Liver (tissue), 9 donors: ENCODE measurements around the gene MYO1H. TPM values are rescaled to one million over a fixed set of nuclear protein-coding genes. Genes with fewer than 3 reads are reported as not detected.

ENCODE experiments used
- DNase-seq: peaks from one replicate; pipeline ENCODE4 v3.0.0-alpha.2; 2017; ENCODE audit warnings: low spot score
- H3K27ac ChIP-seq, 2 donors: one replicate each; pipeline ENCODE4 v1.7.0; 2013; ENCODE audit warnings: inconsistent platforms in 2 of 2, low read length in 2 of 2, control low read depth in 1 of 2, low read depth in 1 of 2, mild to moderate bottlenecking in 1 of 2
- H3K27me3 ChIP-seq, 4 donors: one replicate each; pipeline versions ENCODE4 v1.6.1 to v1.7.0; 2013; ENCODE audit warnings: low read length in 3 of 4, inconsistent platforms in 1 of 4, mild to moderate bottlenecking in 1 of 4, moderate library complexity in 1 of 4; ENCODE audit not compliant: control insufficient read depth in 4 of 4, insufficient read depth in 4 of 4
- H3K36me3 ChIP-seq, 4 donors: one replicate each; pipeline versions ENCODE4 v1.6.1 to v1.7.0; 2013; ENCODE audit warnings: low read length in 3 of 4, mild to moderate bottlenecking in 3 of 4, low read depth in 1 of 4, moderate library complexity in 1 of 4; ENCODE audit not compliant: control insufficient read depth in 4 of 4, insufficient read depth in 3 of 4
- H3K4me1 ChIP-seq, 4 donors: one replicate each; pipeline versions ENCODE4 v1.6.1 to v1.7.0; 2013; ENCODE audit warnings: low read length in 3 of 4, mild to moderate bottlenecking in 3 of 4, moderate library complexity in 1 of 4; ENCODE audit not compliant: control insufficient read depth in 4 of 4, insufficient read depth in 4 of 4
- H3K4me3 ChIP-seq, 3 donors: one replicate each; pipeline versions ENCODE4 v1.6.1 to v1.7.0; 2013; ENCODE audit warnings: low read length in 3 of 3, control low read depth in 1 of 3, low read depth in 1 of 3, mild to moderate bottlenecking in 1 of 3
- H3K9ac ChIP-seq, 2 donors: one replicate each; pipeline ENCODE4 v1.7.0; 2013; ENCODE audit warnings: low read length in 2 of 2, mild to moderate bottlenecking in 2 of 2, moderate library complexity in 2 of 2, control low read depth in 1 of 2, low read depth in 1 of 2
- H3K9me3 ChIP-seq, 4 donors: one replicate each; pipeline versions ENCODE4 v1.6.1 to v1.7.0; 2013; ENCODE audit warnings: low read length in 3 of 4; ENCODE audit not compliant: control insufficient read depth in 4 of 4
- CTCF ChIP-seq: fragments of 150-350 bp; IDR thresholded peaks from 2 replicates; pipeline ENCODE4 v1.5.1; 2017; ENCODE audit warnings: improper control_type of control experiment, low read depth, low read length; ENCODE audit not compliant: missing input control
- EGR1 ChIP-seq, 2 donors: IDR thresholded peaks; 2 replicates each; pipeline ENCODE4 v1.6.1; 2016 to 2018; ENCODE audit warnings: antibody characterized with exemption in 2 of 2, low read depth in 2 of 2
- FOXA1 ChIP-seq: IDR thresholded peaks from 2 replicates; pipeline ENCODE4 v1.6.1; 2016; ENCODE audit warnings: antibody characterized with exemption
- FOXA2 ChIP-seq: IDR thresholded peaks from 2 replicates; pipeline ENCODE4 v1.6.1; 2016; ENCODE audit warnings: antibody characterized with exemption
- GABPA ChIP-seq, 2 donors: IDR thresholded peaks in 1 of 2; conservative IDR thresholded peaks in 1 of 2; 2 replicates each; pipeline ENCODE4 v1.6.1; 2016; ENCODE audit warnings: antibody characterized with exemption in 2 of 2, mild to moderate bottlenecking in 1 of 2, moderate library complexity in 1 of 2
- HNF4A ChIP-seq, 2 donors: conservative IDR thresholded peaks; 2 replicates each; pipeline ENCODE4 v1.6.1; 2016; ENCODE audit warnings: antibody characterized with exemption in 2 of 2, mild to moderate bottlenecking in 2 of 2
- HNF4G ChIP-seq: IDR thresholded peaks from 2 replicates; pipeline ENCODE4 v1.6.1; 2016; ENCODE audit warnings: antibody characterized with exemption
- JUND ChIP-seq, 2 donors: IDR thresholded peaks; 2 replicates each; pipeline ENCODE4 v1.6.1; 2016; ENCODE audit warnings: antibody characterized with exemption in 2 of 2
- MAX ChIP-seq: IDR thresholded peaks from 2 replicates; pipeline ENCODE4 v1.6.1; 2016; ENCODE audit warnings: antibody characterized with exemption
- NR2F2 ChIP-seq: IDR thresholded peaks from 2 replicates; pipeline ENCODE4 v1.6.1; 2016; ENCODE audit warnings: antibody characterized with exemption
- RAD21 ChIP-seq, 2 donors: IDR thresholded peaks; 2 replicates each; pipeline ENCODE4 v1.6.1; 2016; ENCODE audit warnings: antibody characterized with exemption in 2 of 2, mild to moderate bottlenecking in 2 of 2
- REST ChIP-seq: IDR thresholded peaks from 2 replicates; pipeline ENCODE4 v1.6.1; 2016; ENCODE audit warnings: antibody characterized with exemption, mild to moderate bottlenecking
- RXRA ChIP-seq, 2 donors: IDR thresholded peaks; 2 replicates each; pipeline ENCODE4 v1.6.1; 2017 to 2018; ENCODE audit warnings: antibody characterized with exemption in 2 of 2, mild to moderate bottlenecking in 1 of 2
- SP1 ChIP-seq: IDR thresholded peaks from 2 replicates; pipeline ENCODE4 v1.6.1; 2018; ENCODE audit warnings: antibody characterized with exemption, mild to moderate bottlenecking
- TAF1 ChIP-seq: conservative IDR thresholded peaks from 2 replicates; pipeline ENCODE4 v1.6.1; 2016; ENCODE audit warnings: antibody characterized with exemption, mild to moderate bottlenecking
- YY1 ChIP-seq: IDR thresholded peaks from 2 replicates; pipeline ENCODE4 v1.6.1; 2016; ENCODE audit warnings: antibody characterized with exemption, mild to moderate bottlenecking
- ZBTB33 ChIP-seq: IDR thresholded peaks from 2 replicates; pipeline ENCODE4 v1.6.1; 2016; ENCODE audit warnings: antibody characterized with exemption
- WGBS: extraction: QIAGEN DNeasy Blood & Tissue Kit; methylation state at CpG from one replicate; pipeline ENCODE4 v1.1.7; 2013; 5-methylcytosine and 5-hydroxymethylcytosine counted together
- polyA plus RNA-seq, 2 donors: library from polyadenylated mRNA; stranded (reverse) in 1 of 2; unstranded in 1 of 2; fragments of 200-250 nt in 1 of 2; fragments of >200 nt in 1 of 2; fragmentation: Nextera tagmentation in 1 of 2; extraction: Ambion mirVana in 1 of 2; gene quantifications; one replicate each; pipeline versions ENCODE4 v1.2.1 to v1.2.3, GENCODE V29; 2013 to 2015
- total RNA-seq, 2 donors: library from RNA; depleted of rRNA; stranded (reverse); fragments of >200 nt; gene quantifications; one replicate each; pipeline ENCODE4 v1.2.3, GENCODE V29; 2014
- donor health status: healthy.
- donor health status: healthy.
- donor health status: healthy.
- donor health status: healthy.
- donor health status: healthy.

Gene MYO1H
- total and polyA plus RNA-seq, 4 donors: not detected

- Histone ChIP-seq H3K27ac (no peak overlapping the region), H3K27me3 (no peaks in the 10 kb centered on the region), H3K9me3 (no peaks in the 10 kb centered on the region), H3K9ac (no peak overlapping the region), H3K36me3 (no peaks in the 10 kb centered on the region), H3K4me3 (no peak overlapping the region), H3K4me1 (no peaks in the 10 kb centered on the region)
- 67% methylated on average over 10 of the region's 10 CpGs for WGBS
- TF ChIP-seq ZBTB33 (no peak), YY1 (no peak), EGR1 (IDR thresholded peaks at IDR 0.05; ENCODE audit: low read depth in 2 of 2) (no peak), NR2F2 (no peak), CTCF (no peak), TAF1 (no peak), FOXA1 (no peak), GABPA (IDR thresholded peaks at IDR 0.05 in 1 of 2, conservative IDR thresholded peaks at IDR 0.05 in 1 of 2) (no peak), RAD21 (IDR thresholded peaks at IDR 0.05) (no peak), RXRA (IDR thresholded peaks at IDR 0.05) (no peak), HNF4A (conservative IDR thresholded peaks at IDR 0.05) (no peak), SP1 (no peak), JUND (IDR thresholded peaks at IDR 0.05) (no peak), REST (no peak), MAX (no peak)
- no peak for DNase-seq
Observed at GRCh38 chr12:109358154-109358869, 10.6 kb downstream of the MYO1H start.

GRCh38 chr12:109359131-109359690 lies 11.5 kb downstream of the MYO1H start:
- WGBS: 94% methylated on average over 20 of the region's 20 CpGs
- no peak for TF ChIP-seq CTCF
- no peak for TF ChIP-seq HNF4A (conservative IDR thresholded peaks at IDR 0.05)
- no peak for TF ChIP-seq HNF4G
- TF ChIP-seq SP1: no peak
- TF ChIP-seq REST: no peak
- TF ChIP-seq RAD21 (IDR thresholded peaks at IDR 0.05): no peak
- no peak for TF ChIP-seq GABPA (IDR thresholded peaks at IDR 0.05 in 1 of 2, conservative IDR thresholded peaks at IDR 0.05 in 1 of 2)
- TF ChIP-seq FOXA2: no peak
- no peaks in the 10 kb centered on the region for H3K9me3 ChIP-seq

More at GRCh38 chr12:109359131-109359690, 11.5 kb downstream of the MYO1H start:
- Histone ChIP-seq H3K27ac (no peak overlapping the region), H3K4me3 (no peak overlapping the region), H3K9ac (no peak overlapping the region), H3K36me3 (no peaks in the 10 kb centered on the region), H3K27me3 (no peaks in the 10 kb centered on the region), H3K4me1 (no peaks in the 10 kb centered on the region)
- no peak for DNase-seq
